ENCODE data around the gene MRPS10. TPM values are rescaled to one million over a fixed set of nuclear protein-coding genes. Genes with fewer than 3 reads are reported as not detected.

Gene MRPS10
- 5.4 TPM for total RNA-seq

DNA sequence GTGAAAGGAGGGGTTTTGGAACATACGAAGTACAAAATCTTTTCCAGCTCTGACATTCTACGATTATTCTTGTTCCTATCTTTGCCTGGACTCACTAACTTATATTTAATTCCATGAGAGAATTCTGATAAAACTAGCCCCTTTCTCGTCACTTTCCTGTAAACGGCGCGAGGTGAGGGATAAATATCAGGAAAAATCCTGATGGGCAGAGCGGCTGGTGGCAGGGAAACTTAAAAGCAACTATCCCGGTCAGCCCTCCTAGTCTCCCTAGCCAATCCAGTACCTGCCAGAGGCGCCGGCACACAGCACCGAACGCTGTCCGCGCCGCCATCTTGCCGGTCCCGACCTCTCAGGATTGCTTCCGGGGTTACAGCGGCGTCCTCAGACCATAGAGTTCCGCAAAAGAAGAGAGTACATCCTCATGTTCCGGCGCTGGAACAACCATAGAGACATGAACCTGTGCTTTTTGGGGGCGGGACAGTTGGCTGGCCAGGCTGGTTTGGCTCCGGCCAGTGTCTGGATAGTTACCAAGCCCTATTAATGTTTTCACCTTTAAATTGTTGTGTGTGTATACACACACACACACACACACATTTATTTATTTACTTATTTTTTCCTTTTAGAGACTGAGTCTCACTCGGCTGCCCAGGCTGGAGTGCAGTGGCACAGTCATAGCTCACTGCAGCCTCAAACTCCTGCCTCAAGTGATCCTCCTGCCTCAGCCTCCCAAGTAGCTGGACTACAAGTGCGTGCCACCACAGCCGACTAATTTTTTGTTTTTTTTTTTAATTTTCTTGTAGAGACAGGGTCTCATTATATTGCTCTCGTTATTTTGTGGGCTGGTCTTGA lies at the start of gene MRPS10:
Gene MRPS10 (minus strand): TSS at position 343 of the 849 bp plus-strand sequence. CDS start 12 bp downstream, at position 331.
- intact Hi-C loops (cut with DNase I): loop anchor here (1.0 to 10.0 kb wide), 6 partner anchors 167 to 1297 kb away; partner anchors contain the start of genes BYSL, LRRC73, MED20 and POLR1C

DNA sequence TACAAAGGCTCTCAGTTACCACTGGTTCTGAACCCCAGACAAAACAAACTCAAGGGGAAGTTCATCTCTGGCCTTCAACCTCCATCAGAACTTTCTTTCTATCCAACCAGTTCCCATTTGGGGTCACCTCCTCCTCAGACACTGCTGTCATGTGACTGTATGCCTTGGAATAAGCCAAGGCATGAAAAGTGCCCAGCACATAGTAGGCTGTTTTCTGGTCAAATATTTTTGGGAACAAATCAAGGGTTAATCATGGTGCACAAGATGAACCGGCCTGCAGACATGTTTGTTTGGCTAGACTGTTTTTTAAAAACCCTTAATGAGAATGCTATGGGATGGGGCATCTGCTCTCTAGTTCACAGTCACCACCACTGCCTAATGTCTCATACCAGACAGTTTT lies 48.9 kb upstream of the MRPS10 start:
- no peaks in the 10 kb centered on the region for H3K27me3 ChIP-seq
- intact Hi-C loops (cut with DNase I): no loop called here

More for the DNA sequence above, at the start of gene MRPS10:
- peaks cover 5 to 14% of the 10 kb centered on the region in 2 donors for H3K36me3 ChIP-seq
- H3K4me3 ChIP-seq: peak within 1 kb of the TSS; percentile 59 to 80
- H3K9me3 ChIP-seq: no peaks in the 10 kb centered on the region
- H3K27me3 ChIP-seq: no peaks in the 10 kb centered on the region
- peak within 1 kb of the TSS; percentile 61 to 72 for H3K27ac ChIP-seq
- TF ChIP-seq, protein P1, sequence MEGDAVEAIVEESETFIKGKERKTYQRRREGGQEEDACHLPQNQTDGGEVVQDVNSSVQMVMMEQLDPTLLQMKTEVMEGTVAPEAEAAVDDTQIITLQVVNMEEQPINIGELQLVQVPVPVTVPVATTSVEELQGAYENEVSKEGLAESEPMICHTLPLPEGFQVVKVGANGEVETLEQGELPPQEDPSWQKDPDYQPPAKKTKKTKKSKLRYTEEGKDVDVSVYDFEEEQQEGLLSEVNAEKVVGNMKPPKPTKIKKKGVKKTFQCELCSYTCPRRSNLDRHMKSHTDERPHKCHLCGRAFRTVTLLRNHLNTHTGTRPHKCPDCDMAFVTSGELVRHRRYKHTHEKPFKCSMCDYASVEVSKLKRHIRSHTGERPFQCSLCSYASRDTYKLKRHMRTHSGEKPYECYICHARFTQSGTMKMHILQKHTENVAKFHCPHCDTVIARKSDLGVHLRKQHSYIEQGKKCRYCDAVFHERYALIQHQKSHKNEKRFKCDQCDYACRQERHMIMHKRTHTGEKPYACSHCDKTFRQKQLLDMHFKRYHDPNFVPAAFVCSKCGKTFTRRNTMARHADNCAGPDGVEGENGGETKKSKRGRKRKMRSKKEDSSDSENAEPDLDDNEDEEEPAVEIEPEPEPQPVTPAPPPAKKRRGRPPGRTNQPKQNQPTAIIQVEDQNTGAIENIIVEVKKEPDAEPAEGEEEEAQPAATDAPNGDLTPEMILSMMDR (IDR thresholded peaks at IDR 0.05): no peak
- peak; percentile 66 to 96 for DNase-seq (ENCODE audit: low spot score in 2 of 2)
- peaks cover 3 to 4% of the 10 kb centered on the region in 2 donors for H3K4me1 ChIP-seq

DNA sequence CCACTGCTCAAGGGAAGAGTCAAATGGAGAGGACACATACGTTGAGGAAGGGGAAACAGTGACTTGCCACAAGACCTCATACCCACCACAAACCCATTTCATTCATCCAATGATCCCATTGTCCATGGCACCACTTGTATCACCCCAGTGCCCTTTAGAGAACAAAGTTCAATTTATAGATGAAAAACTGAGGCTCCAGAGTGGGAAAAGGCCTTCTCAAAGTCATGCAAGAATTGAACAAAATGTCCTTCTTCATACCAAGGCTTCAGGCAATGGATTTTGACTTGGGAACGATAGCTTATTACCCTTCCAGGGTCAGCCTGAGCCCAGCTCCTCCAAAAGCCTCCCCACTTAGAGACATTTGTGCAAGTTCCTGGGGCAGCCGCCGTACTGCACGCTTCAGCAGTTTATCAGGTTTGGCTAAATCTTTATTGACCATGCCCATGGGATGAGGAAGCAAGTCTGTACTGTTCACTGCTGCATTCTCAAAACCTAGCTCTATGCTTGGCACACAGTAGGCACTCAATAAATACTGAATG lies 47.3 kb upstream of the MRPS10 start:
- Histone ChIP-seq H3K9me3 (no peaks in the 10 kb centered on the region), H3K36me3 (peaks cover 6 to 12% of the 10 kb centered on the region in 2 donors), H3K27ac (no peak overlapping the region), H3K4me1 (no peaks in the 10 kb centered on the region), H3K27me3 (no peaks in the 10 kb centered on the region), H3K4me3 (no peak overlapping the region)
- TF ChIP-seq, protein P1 (IDR thresholded peaks at IDR 0.05): no peak
- intact Hi-C loops (cut with DNase I): loop anchor here (5.0 kb wide), 1 partner anchor 282 kb away; no protein-coding TSS in a partner anchor
- DNase-seq (ENCODE audit: low spot score in 2 of 2): no peak

More for the DNA sequence above, 48.9 kb upstream of the MRPS10 start:
- Histone ChIP-seq H3K9me3 (no peaks in the 10 kb centered on the region), H3K4me1 (no peaks in the 10 kb centered on the region), H3K4me3 (no peak overlapping the region), H3K36me3 (peaks cover 6 to 12% of the 10 kb centered on the region in 2 donors), H3K27ac (no peak overlapping the region)
- TF ChIP-seq, protein P1 (IDR thresholded peaks at IDR 0.05): no peak
- no peak for DNase-seq (ENCODE audit: low spot score in 2 of 2)

DNA sequence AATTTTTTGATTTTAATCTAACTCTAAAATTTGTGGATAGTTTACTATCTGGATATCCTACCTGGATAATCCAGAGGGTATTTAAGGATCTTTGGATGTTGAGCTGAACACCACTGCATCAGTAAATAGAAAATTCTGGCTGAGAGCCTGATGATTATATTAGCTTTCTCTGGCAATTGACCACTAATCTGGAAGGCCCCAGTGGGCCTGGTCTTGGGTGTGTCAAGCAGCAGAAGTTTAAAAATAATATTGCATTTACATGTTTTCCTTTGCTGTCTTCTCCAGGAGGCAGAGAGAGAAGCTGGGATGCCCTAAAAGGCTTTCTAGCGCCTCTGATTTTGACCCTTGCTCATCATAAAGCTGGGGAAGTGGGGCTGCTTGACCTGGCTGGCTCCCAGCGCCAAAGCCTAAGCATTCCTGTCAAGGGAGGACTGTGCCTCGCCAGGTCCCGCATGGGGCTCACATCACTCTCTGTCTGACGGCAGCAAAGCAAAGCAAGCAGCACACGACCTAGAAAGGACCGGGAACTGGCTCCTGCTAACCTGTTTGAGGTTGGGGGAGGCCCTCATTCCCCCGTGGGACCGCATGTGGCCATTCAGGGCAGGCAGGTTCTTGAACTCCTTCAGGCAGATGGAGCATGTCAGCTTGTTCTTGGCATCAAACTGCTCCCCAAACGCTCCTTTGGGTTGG lies 46.6 kb upstream of the MRPS10 start:
- no peaks in the 10 kb centered on the region for H3K27me3 ChIP-seq
- H3K27ac ChIP-seq: no peak overlapping the region
- DNase-seq (ENCODE audit: low spot score in 2 of 2): no peak
- TF ChIP-seq, protein P1 (IDR thresholded peaks at IDR 0.05): no peak
- intact Hi-C loops (cut with DNase I): loop anchor here (5.0 kb wide), 1 partner anchor 283 kb away; no protein-coding TSS in a partner anchor
- no peak overlapping the region for H3K4me3 ChIP-seq
- peaks cover 6 to 11% of the 10 kb centered on the region in 2 donors for H3K36me3 ChIP-seq
- no peaks in the 10 kb centered on the region for H3K9me3 ChIP-seq
- no peaks in the 10 kb centered on the region for H3K4me1 ChIP-seq

DNA sequence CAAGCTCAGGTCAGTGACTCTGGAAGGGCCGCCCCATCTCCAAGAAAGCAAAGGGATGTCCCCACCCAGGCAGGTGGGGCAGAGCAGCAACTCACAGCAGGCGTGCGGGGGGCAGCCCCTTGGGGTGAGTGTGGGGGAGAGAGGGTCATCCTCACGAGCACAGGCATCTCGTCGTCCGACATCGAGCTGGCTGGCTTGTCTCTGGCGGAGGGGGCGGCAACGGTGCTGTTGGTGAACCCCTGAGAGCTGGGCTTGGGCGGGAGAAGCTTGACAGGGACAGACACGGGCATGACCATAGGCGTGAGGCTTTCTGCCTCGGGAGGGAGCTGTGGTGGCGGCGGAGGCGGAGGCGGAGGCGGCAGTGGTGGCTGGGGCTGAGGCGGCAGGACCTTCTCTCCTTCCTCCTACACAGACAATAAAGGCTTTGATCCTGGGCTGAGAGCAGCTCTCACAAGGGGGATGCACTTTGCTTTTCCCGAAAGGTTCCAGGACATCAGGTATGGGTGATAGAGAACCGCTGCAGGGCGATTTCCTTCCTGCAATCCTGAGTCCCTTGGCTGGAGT lies 45.6 kb upstream of the MRPS10 start:
- DNase-seq (ENCODE audit: low spot score in 2 of 2): no peak
- no peaks in the 10 kb centered on the region for H3K27me3 ChIP-seq
- H3K9me3 ChIP-seq: no peaks in the 10 kb centered on the region
- no peak overlapping the region for H3K27ac ChIP-seq
- no peaks in the 10 kb centered on the region for H3K4me1 ChIP-seq
- intact Hi-C loops (cut with DNase I): loop anchor here (5.0 kb wide), 1 partner anchor 284 kb away; no protein-coding TSS in a partner anchor
- TF ChIP-seq, protein P1 (IDR thresholded peaks at IDR 0.05): no peak
- no peak overlapping the region for H3K4me3 ChIP-seq
- peaks cover under 1 to 1% of the 10 kb centered on the region in 2 donors for H3K36me3 ChIP-seq
